ENCODE results near the gene ERFE. TPM values are rescaled to one million over a fixed set of nuclear protein-coding genes. Genes with fewer than 3 reads are reported as not detected.
A peak's percentile ranks its signal among the peaks of the same experiment; 100 is the strongest.
"Not testable (repeated sequence)": the region's sequence is repeated elsewhere in the genome, so short reads cannot be mapped to it uniquely, and the experiment has no call there.

ERFE gene, protein sequence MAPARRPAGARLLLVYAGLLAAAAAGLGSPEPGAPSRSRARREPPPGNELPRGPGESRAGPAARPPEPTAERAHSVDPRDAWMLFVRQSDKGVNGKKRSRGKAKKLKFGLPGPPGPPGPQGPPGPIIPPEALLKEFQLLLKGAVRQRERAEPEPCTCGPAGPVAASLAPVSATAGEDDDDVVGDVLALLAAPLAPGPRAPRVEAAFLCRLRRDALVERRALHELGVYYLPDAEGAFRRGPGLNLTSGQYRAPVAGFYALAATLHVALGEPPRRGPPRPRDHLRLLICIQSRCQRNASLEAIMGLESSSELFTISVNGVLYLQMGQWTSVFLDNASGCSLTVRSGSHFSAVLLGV
- 0.38 TPM for total RNA-seq
- polyA plus RNA-seq = 0.96 TPM
- long read RNA-seq, donor 1 = 0 reads
- long read RNA-seq, donor 2 = 0 reads
- long read RNA-seq, donor 3 = 0 reads
- long read RNA-seq, donor 4 = 0 reads
- long read RNA-seq, donor 5 = 0 reads
- long read RNA-seq, donor 6 = 0 reads
- long read RNA-seq, donor 7 = 0 reads
- long read RNA-seq, donor 8 = 0 reads
- long read RNA-seq, donor 9 = 0 reads
- long read RNA-seq, donor 10 = 0 reads

DNA sequence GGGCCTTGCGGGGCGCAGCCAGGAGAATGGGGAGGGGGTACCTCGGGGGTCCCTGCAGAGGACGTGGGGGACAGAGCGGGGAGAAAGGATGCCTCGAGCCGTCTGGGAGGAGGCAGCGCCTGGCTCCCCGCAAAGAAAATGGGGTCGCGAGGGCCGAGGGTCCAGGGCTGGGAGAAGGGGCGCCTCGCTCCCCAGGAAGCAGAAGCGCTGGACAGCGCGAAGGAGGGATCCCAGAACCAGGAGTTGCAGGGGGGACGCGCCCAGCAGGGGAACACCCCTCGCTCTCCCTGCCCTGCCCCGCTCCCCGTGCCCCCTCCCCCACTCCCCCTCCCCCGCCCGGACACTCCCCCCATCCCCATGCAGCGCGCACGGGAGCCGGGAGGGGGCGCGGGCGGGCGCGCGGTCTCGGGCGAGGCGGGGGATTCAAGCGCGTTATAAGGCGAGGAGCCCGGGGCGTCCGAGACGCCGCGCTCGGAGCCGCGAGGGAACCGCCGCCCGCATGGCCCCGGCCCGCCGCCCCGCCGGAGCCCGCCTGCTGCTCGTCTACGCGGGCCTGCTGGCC is at the start of gene ERFE:
Gene ERFE (plus strand): TSS at position 462 of the 562 bp plus-strand sequence. CDS start 38 bp downstream, at position 500.
- peaks cover 8 to 21% of the 10 kb centered on the region in 2 donors for H3K4me1 ChIP-seq (ENCODE audit: control insufficient read depth in 2 of 2, insufficient read depth in 2 of 2, low read length in 2 of 2)
- peaks cover 45 to 72% of the 10 kb centered on the region in 2 donors for H3K27me3 ChIP-seq (ENCODE audit: control insufficient read depth in 2 of 2, insufficient read depth in 1 of 2, low read length in 1 of 2)
- 10% methylated on average over 59 of the region's 61 CpGs for WGBS
- no peaks in the 10 kb centered on the region for H3K36me3 ChIP-seq (ENCODE audit: control insufficient read depth in 2 of 2, insufficient read depth in 2 of 2, low read length in 1 of 2)
- peaks cover 0 to 7% of the 10 kb centered on the region in 2 donors for H3K9me3 ChIP-seq (ENCODE audit: control insufficient read depth in 2 of 2, insufficient read depth in 1 of 2, low read length in 1 of 2)
- H3K27ac ChIP-seq (ENCODE audit: low read depth in 1 of 2, low read length in 1 of 2) = no peak within 1 kb of the TSS
- H3K4me3 ChIP-seq (ENCODE audit: low read length in 2 of 2) = peak within 1 kb of the TSS in 1 of 2 donors; percentile 38
- DNase-seq (ENCODE audit: low read depth in 6 of 9, low spot score in 9 of 9) = peak in 4 of 9 donors; percentile 28 to 56 (median 34)

- no peak overlapping the region for H3K4me3 ChIP-seq (ENCODE audit: low read length in 2 of 2)
- peaks cover 6 to 9% of the 10 kb centered on the region in 2 donors for H3K4me1 ChIP-seq (ENCODE audit: control insufficient read depth in 2 of 2, insufficient read depth in 2 of 2, low read length in 2 of 2)
- H3K27me3 ChIP-seq (ENCODE audit: control insufficient read depth in 2 of 2, insufficient read depth in 1 of 2, low read length in 1 of 2) = peaks cover 0 to 4% of the 10 kb centered on the region in 2 donors
- WGBS = 96% methylated on average over 13 of the region's 13 CpGs
- DNase-seq (ENCODE audit: low read depth in 6 of 9, low spot score in 9 of 9) = no peak
- H3K9me3 ChIP-seq (ENCODE audit: control insufficient read depth in 2 of 2, insufficient read depth in 1 of 2, low read length in 1 of 2) = peaks cover 0 to 4% of the 10 kb centered on the region in 2 donors
- H3K27ac ChIP-seq (ENCODE audit: low read depth in 1 of 2, low read length in 1 of 2) = no peak overlapping the region
- H3K36me3 ChIP-seq (ENCODE audit: control insufficient read depth in 2 of 2, insufficient read depth in 2 of 2, low read length in 1 of 2) = no peaks in the 10 kb centered on the region
Measured at GRCh38 chr2:238113611-238114010, 45.2 kb upstream of the ERFE start.

- Histone ChIP-seq H3K9me3 (ENCODE audit: control insufficient read depth in 2 of 2, insufficient read depth in 1 of 2, low read length in 1 of 2) (peaks cover 0 to 4% of the 10 kb centered on the region in 2 donors), H3K4me1 (ENCODE audit: control insufficient read depth in 2 of 2, insufficient read depth in 2 of 2, low read length in 2 of 2) (peaks cover 0 to 2% of the 10 kb centered on the region in 2 donors), H3K27me3 (ENCODE audit: control insufficient read depth in 2 of 2, insufficient read depth in 1 of 2, low read length in 1 of 2) (peaks cover 0 to 4% of the 10 kb centered on the region in 2 donors), H3K27ac (ENCODE audit: low read depth in 1 of 2, low read length in 1 of 2) (no peak overlapping the region), H3K36me3 (ENCODE audit: control insufficient read depth in 2 of 2, insufficient read depth in 2 of 2, low read length in 1 of 2) (no peaks in the 10 kb centered on the region), H3K4me3 (ENCODE audit: low read length in 2 of 2) (no peak overlapping the region)
- 84% methylated on average over 16 of the region's 16 CpGs for WGBS
- no peak for DNase-seq (ENCODE audit: low read depth in 6 of 9, low spot score in 9 of 9)
Measured at GRCh38 chr2:238114331-238114841, 44.4 kb upstream of the ERFE start.

DNA sequence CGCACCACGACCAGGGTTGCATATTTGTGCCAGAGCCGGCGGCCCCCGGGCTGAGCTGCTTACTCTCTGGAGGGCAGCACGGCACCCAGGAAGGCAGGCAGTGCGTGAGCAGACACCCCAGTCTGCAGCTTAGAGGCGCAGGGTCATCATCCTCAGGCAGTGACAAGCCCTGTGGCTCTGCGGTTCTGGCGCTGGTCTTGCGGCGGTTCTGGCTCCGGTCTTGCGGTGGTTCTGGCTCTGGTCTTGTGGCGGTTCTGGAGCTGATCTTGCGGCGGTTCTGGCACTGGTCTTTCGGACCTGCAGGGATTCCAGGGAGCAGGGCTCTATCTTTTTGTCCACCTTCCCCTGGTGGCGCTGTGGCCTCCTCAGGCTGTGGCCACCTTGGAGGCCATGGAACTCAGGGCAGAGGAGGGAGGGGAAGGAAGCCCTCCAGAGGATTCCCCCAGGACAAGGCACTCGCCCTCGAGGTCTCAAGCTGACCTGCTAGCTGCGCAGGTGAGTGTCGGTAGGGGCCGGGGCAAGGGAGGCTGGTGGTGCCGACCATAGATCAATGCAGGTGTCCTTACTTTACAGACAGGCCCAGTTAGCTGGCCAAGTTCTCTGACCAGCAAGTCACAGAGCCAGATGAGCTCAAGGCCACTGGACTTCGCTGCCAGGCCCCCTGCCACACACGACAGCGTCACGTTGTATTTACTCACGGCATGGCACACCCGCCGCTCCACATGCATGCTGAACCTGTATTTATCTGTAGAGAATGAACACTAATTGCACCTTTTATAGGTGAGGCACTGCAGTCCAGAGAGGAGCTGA is 43.7 kb upstream of the ERFE start:
- H3K27ac ChIP-seq (ENCODE audit: low read depth in 1 of 2, low read length in 1 of 2) = no peak overlapping the region
- H3K4me3 ChIP-seq (ENCODE audit: low read length in 2 of 2) = no peak overlapping the region
- no peaks in the 10 kb centered on the region for H3K4me1 ChIP-seq (ENCODE audit: control insufficient read depth in 2 of 2, insufficient read depth in 2 of 2, low read length in 2 of 2)
- peaks cover 0 to 4% of the 10 kb centered on the region in 2 donors for H3K9me3 ChIP-seq (ENCODE audit: control insufficient read depth in 2 of 2, insufficient read depth in 1 of 2, low read length in 1 of 2)
- 94% methylated on average over 32 of the region's 32 CpGs for WGBS
- no peaks in the 10 kb centered on the region for H3K36me3 ChIP-seq (ENCODE audit: control insufficient read depth in 2 of 2, insufficient read depth in 2 of 2, low read length in 1 of 2)
- DNase-seq (ENCODE audit: low read depth in 6 of 9, low spot score in 9 of 9) = no peak
- peaks cover under 1 to 10% of the 10 kb centered on the region in 2 donors for H3K27me3 ChIP-seq (ENCODE audit: control insufficient read depth in 2 of 2, insufficient read depth in 1 of 2, low read length in 1 of 2)

DNA sequence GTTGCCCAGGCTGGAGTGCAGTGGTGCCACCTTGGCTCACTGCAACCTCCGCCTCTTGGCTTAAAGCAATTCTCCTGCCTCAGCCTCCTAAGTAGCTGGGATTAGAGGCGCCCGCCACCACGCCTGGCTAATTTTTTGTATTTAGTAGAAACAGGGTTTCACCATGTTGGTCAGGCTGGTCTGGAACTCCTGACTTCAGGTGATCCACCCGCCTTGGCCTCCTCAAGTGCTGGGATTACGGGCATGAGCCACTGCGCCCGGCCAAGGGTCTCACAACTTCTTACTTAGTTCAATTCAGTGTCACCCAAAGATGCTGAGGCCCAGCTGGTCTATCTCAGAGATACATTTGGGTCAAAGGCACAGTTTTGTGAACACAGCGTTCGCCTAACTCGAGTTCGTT is 43.1 kb upstream of the ERFE start:
- WGBS = 97% methylated on average over 12 of the region's 12 CpGs
- DNase-seq (ENCODE audit: low read depth in 6 of 9, low spot score in 9 of 9); H3K4me1 ChIP-seq (ENCODE audit: control insufficient read depth in 2 of 2, insufficient read depth in 2 of 2, low read length in 2 of 2); H3K36me3 ChIP-seq (ENCODE audit: control insufficient read depth in 2 of 2, insufficient read depth in 2 of 2, low read length in 1 of 2); H3K4me3 ChIP-seq (ENCODE audit: low read length in 2 of 2); H3K27ac ChIP-seq (ENCODE audit: low read depth in 1 of 2, low read length in 1 of 2); H3K9me3 ChIP-seq (ENCODE audit: control insufficient read depth in 2 of 2, insufficient read depth in 1 of 2, low read length in 1 of 2): not testable (repeated sequence)
- peaks cover 2 to 17% of the 10 kb centered on the region in 2 donors for H3K27me3 ChIP-seq (ENCODE audit: control insufficient read depth in 2 of 2, insufficient read depth in 1 of 2, low read length in 1 of 2)

DNA sequence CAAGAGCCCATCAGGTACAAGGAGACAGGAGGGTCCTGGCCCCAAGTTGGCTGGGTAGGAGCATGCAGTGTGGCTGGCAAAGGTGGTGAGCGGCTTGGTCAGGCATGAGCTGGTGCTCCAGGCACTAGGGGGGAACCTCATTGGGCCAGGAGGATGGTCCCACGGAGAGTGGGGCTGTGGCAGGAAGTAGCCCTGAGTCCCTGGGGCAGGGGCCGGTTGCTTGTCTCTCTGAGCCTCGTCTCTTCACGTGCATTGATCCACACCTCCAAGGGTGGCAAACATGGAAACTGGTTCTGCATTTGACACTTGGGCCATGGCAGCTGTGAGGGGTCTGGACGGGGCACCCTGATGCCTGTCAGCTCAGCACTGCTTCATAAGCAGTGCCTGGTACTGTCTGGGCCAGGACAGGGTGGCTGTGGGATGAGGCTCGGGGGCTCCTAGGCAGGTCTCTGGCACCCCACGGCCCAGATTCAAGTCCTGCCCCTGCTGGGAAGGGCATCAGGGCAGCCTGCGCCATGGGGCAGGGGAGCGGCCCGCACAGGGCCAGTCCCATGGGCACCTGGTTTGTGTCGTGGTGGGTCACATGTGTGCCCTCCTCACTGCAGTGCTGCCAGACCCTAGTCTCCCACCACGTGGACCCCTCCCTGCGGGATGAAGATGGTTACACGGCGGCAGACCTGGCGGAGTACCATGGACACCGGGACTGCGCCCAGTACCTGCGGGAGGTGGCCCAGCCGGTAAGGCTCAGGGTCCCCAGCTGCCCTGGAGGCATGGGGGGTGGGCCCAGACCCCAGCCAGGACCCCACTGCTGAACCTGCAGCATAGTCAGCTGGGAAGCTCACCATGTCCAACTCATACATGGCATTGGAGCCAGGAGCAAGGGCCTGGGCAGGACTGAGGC is 42.2 kb upstream of the ERFE start:
- no peak overlapping the region for H3K4me3 ChIP-seq (ENCODE audit: low read length in 2 of 2)
- no peaks in the 10 kb centered on the region for H3K9me3 ChIP-seq (ENCODE audit: control insufficient read depth in 2 of 2, insufficient read depth in 1 of 2, low read length in 1 of 2)
- DNase-seq (ENCODE audit: low read depth in 6 of 9, low spot score in 9 of 9) = no peak
- H3K27ac ChIP-seq (ENCODE audit: low read depth in 1 of 2, low read length in 1 of 2) = no peak overlapping the region
- 96% methylated on average over 21 of the region's 21 CpGs for WGBS
- H3K27me3 ChIP-seq (ENCODE audit: control insufficient read depth in 2 of 2, insufficient read depth in 1 of 2, low read length in 1 of 2) = peaks cover 2 to 22% of the 10 kb centered on the region in 2 donors
- H3K36me3 ChIP-seq (ENCODE audit: control insufficient read depth in 2 of 2, insufficient read depth in 2 of 2, low read length in 1 of 2) = no peaks in the 10 kb centered on the region
- H3K4me1 ChIP-seq (ENCODE audit: control insufficient read depth in 2 of 2, insufficient read depth in 2 of 2, low read length in 2 of 2) = no peaks in the 10 kb centered on the region

GRCh38 chr2:238117199-238118154 is 41.3 kb upstream of the ERFE start:
- Histone ChIP-seq H3K36me3 (ENCODE audit: control insufficient read depth in 2 of 2, insufficient read depth in 2 of 2, low read length in 1 of 2) (no peaks in the 10 kb centered on the region), H3K4me3 (ENCODE audit: low read length in 2 of 2) (no peak overlapping the region), H3K27me3 (ENCODE audit: control insufficient read depth in 2 of 2, insufficient read depth in 1 of 2, low read length in 1 of 2) (peaks cover 2 to 24% of the 10 kb centered on the region in 2 donors), H3K27ac (ENCODE audit: low read depth in 1 of 2, low read length in 1 of 2) (no peak overlapping the region), H3K4me1 (ENCODE audit: control insufficient read depth in 2 of 2, insufficient read depth in 2 of 2, low read length in 2 of 2) (no peaks in the 10 kb centered on the region), H3K9me3 (ENCODE audit: control insufficient read depth in 2 of 2, insufficient read depth in 1 of 2, low read length in 1 of 2) (no peaks in the 10 kb centered on the region)
- DNase-seq (ENCODE audit: low read depth in 6 of 9, low spot score in 9 of 9) = no peak
- 86% methylated on average over 11 of the region's 11 CpGs for WGBS
